HG03103 (cell line): ENCODE data around the gene AKAP14.
"Not testable (repeated sequence)": the region's sequence is repeated elsewhere in the genome, so short reads cannot be mapped to it uniquely, and the experiment has no call there.

Experiments
- ATAC-seq: cut with Tn5 transposase; IDR thresholded peaks from one replicate; pipeline ENCODE4 v1.9.1; 2021; ENCODE audit warnings: low read depth; ENCODE audit not compliant: unreplicated experiment

Gene AKAP14

GRCh38 chrX:119919835-119920585, 24.3 kb downstream of the AKAP14 start:
- ATAC-seq: no peak

- ATAC-seq: not testable (repeated sequence)
Measured at GRCh38 chrX:119922391-119922790, 26.7 kb downstream of the AKAP14 start.

GRCh38 chrX:119935215-119935874, 39.7 kb downstream of the AKAP14 start:
- ATAC-seq: no peak

- no peak for ATAC-seq
Measured at GRCh38 chrX:119941336-119941735, 45.6 kb downstream of the AKAP14 start.

GRCh38 chrX:119942173-119942819, 46.6 kb downstream of the AKAP14 start:
- no peak for ATAC-seq

- ATAC-seq: peak; percentile 7
Measured at GRCh38 chrX:119942831-119943184, 47.1 kb downstream of the AKAP14 start.

GRCh38 chrX:119943185-119943988, 47.7 kb downstream of the AKAP14 start, which contains the start of gene NKAP:
TSS of gene NKAP (minus strand) at chrX:119943751. CDS start at chrX:119943605, 146 bp downstream.
- ATAC-seq: peak; percentile 76

- ATAC-seq: no peak
Measured at GRCh38 chrX:119945481-119945880, 49.8 kb downstream of the AKAP14 start.

- no peak for ATAC-seq
Measured at GRCh38 chrX:119948381-119948780, 52.7 kb downstream of the AKAP14 start.

GRCh38 chrX:119954374-119954773, 58.7 kb downstream of the AKAP14 start:
- ATAC-seq: no peak

GRCh38 chrX:119955807-119956570, 60.3 kb downstream of the AKAP14 start:
- not testable (repeated sequence) for ATAC-seq

GRCh38 chrX:119960625-119961024, 64.9 kb downstream of the AKAP14 start:
- ATAC-seq: no peak

- ATAC-seq: not testable (repeated sequence)
Measured at GRCh38 chrX:119966837-119967236, 71.1 kb downstream of the AKAP14 start.
